ENCODE data around the gene USP49. TPM values are rescaled to one million over a fixed set of nuclear protein-coding genes. Genes with fewer than 3 reads are reported as not detected.
A peak's percentile ranks its signal among the peaks of the same experiment; 100 is the strongest.

The USP49 gene
- total RNA-seq, 2 experiments from 2014 or later: 9.0 to 17.8 TPM

DNA sequence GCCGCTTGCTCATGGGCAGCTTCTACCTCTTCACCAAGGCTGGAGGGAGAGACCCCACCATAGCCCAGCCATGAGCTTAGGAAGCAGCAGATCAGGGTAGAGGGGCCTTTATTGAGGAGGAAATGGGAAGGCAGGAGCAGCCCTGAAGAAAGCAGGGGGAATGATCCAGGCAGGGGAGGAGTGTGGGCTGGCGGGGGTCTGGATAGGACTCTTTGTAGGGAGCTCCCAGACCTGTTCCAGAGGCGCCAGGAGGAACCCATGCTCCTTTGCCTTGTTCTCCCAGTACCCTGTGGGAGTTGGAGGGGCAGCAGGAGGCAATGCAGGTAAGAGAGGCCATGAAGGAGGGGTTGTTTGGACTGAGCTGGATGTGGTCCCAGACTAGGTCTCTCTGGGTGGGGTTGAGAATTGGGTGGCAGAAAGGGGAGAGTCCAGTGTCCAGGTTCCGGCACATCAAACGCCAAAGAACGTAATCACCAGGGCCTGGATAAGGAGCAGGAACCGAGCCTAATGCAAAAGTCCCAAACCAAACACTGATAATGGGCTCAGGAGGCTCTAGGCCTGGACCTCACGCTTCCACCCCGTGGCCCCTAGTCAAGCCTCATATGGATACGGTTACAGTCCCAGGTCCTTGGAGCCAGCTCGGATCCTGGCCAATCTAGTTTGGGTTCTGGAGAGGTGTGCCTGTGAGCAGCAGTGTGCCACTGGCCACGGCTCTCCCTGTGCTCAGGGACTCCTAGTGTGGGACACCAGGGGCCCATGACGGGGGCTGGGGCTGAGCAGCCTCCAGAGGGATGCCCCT lies 135.9 kb downstream of the USP49 start:
- Histone ChIP-seq H2AFZ (ENCODE audit: low read length) (no peak overlapping the region), H3K9me2 (ENCODE audit: insufficient read depth, low read length) (no peaks in the 10 kb centered on the region), H3K4me1 (ENCODE audit: insufficient read depth, low read length, poor library complexity, severe bottlenecking) (peaks cover 11% of the 10 kb centered on the region), H3K27ac (ENCODE audit: low read depth, low read length, poor library complexity, severe bottlenecking) (no peak overlapping the region), H3K4me3 (ENCODE audit: low read depth, low read length, poor library complexity, severe bottlenecking) (no peak overlapping the region), H4K20me1 (ENCODE audit: insufficient read depth, low read length) (no peaks in the 10 kb centered on the region), H3K79me2 (ENCODE audit: insufficient read depth, low read depth, low read length) (no peaks in the 10 kb centered on the region), H3K4me2 (ENCODE audit: low read length) (peak overlapping the region; percentile 33; the same call in 1 of the 2 replicates), H3K36me3 (ENCODE audit: insufficient read depth, low read length) (no peaks in the 10 kb centered on the region), H3K9me3 (ENCODE audit: low read length) (no peaks in the 10 kb centered on the region)
- DNase-seq (ENCODE audit: low spot score): no peak
- TF ChIP-seq EZH2phosphoT487 (IDR thresholded peaks at IDR 0.05; ENCODE audit: borderline replicate concordance, low read depth, low read length): no peak
- TF ChIP-seq, protein P1, sequence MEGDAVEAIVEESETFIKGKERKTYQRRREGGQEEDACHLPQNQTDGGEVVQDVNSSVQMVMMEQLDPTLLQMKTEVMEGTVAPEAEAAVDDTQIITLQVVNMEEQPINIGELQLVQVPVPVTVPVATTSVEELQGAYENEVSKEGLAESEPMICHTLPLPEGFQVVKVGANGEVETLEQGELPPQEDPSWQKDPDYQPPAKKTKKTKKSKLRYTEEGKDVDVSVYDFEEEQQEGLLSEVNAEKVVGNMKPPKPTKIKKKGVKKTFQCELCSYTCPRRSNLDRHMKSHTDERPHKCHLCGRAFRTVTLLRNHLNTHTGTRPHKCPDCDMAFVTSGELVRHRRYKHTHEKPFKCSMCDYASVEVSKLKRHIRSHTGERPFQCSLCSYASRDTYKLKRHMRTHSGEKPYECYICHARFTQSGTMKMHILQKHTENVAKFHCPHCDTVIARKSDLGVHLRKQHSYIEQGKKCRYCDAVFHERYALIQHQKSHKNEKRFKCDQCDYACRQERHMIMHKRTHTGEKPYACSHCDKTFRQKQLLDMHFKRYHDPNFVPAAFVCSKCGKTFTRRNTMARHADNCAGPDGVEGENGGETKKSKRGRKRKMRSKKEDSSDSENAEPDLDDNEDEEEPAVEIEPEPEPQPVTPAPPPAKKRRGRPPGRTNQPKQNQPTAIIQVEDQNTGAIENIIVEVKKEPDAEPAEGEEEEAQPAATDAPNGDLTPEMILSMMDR (conservative IDR thresholded peaks at IDR 0.05; ENCODE audit: low read length): no peak
- no TSS peak for BruUV-seq (replicated peaks)
- ChIA-PET CTCF (ENCODE audit: unreplicated experiment) (no interaction called here), POLR2A (interaction anchor here (0.5 kb wide), 1 partner anchor 24 kb away, joined by 3 read pairs; no protein-coding TSS in a partner anchor)
- intact Hi-C loops (cut with micrococcal nuclease; ENCODE audit: unreplicated experiment): no loop called here

DNA sequence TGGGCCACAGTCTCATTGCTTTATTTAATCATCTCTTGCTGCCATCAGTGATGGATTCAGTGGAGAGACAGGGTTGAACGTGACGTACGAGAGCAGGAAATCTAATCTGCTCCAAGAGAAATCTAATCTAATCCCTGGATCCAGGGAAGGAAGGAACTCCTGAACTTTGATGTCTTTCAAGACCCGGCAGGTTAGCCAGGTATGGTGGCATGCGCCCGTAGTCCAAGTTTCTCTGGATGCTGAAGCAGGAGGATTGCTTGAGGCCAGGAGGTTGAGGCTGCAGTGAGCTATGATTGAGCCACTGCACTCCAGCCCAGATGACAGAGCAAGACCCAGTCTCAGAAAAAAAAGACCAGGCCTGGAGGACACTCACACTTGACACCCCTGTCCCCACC lies 136.5 kb downstream of the USP49 start:
- Histone ChIP-seq H3K36me3 (ENCODE audit: insufficient read depth, low read length) (no peaks in the 10 kb centered on the region), H3K79me2 (ENCODE audit: insufficient read depth, low read depth, low read length) (no peaks in the 10 kb centered on the region), H3K4me2 (ENCODE audit: low read length) (no peak overlapping the region), H3K27ac (ENCODE audit: low read depth, low read length, poor library complexity, severe bottlenecking) (no peak overlapping the region), H4K20me1 (ENCODE audit: insufficient read depth, low read length) (no peaks in the 10 kb centered on the region), H3K4me3 (ENCODE audit: low read depth, low read length, poor library complexity, severe bottlenecking) (no peak overlapping the region), H3K9me2 (ENCODE audit: insufficient read depth, low read length) (no peaks in the 10 kb centered on the region), H2AFZ (ENCODE audit: low read length) (no peak overlapping the region), H3K4me1 (ENCODE audit: insufficient read depth, low read length, poor library complexity, severe bottlenecking) (peaks cover 11% of the 10 kb centered on the region), H3K9me3 (ENCODE audit: low read length) (no peaks in the 10 kb centered on the region)
- no peak for DNase-seq (ENCODE audit: low spot score)
- POLR2A ChIA-PET: no interaction called here
- CTCF ChIA-PET (ENCODE audit: unreplicated experiment): no interaction called here
- intact Hi-C loops (cut with micrococcal nuclease; ENCODE audit: unreplicated experiment): no loop called here
- BruUV-seq (replicated peaks): no TSS peak
- TF ChIP-seq EZH2phosphoT487 (IDR thresholded peaks at IDR 0.05; ENCODE audit: borderline replicate concordance, low read depth, low read length): no peak
- TF ChIP-seq, protein P1 (conservative IDR thresholded peaks at IDR 0.05; ENCODE audit: low read length): no peak

DNA sequence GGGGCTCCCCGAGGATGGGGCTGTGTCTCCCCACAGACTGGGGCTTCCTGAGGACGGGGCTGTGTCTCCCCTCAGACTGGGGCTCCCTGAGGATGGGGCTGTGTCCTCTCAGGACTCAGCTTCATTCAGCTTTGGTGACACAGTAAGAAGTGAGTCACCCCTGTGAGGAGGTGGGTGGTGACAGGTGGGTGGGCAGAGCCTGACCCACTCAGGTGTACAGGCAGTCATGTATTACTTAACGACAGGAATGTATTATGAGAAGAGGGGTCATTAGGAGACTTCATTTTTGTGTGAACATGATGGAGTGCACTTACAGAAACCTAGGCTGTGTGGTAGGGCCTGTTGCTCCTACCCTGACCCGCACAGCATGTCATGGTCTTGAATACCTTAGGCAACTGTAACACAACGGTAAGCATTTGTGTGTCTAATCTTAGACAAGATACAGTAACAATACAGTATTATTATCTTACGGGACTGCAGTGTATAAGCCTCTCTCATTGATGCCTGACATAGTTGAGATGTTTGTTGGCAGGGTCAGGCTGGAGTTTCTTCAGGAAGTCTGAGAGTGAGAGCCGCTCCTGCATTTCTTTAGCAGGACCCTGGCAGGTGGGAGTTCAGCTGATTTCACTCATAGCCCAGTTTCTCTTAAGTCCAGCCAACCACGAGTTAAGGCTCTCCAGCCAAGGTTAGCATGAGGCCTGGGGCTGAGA lies 137.1 kb downstream of the USP49 start:
- Histone ChIP-seq H3K4me2 (ENCODE audit: low read length) (no peak overlapping the region), H3K27ac (ENCODE audit: low read depth, low read length, poor library complexity, severe bottlenecking) (no peak overlapping the region), H3K4me1 (ENCODE audit: insufficient read depth, low read length, poor library complexity, severe bottlenecking) (peaks cover 11% of the 10 kb centered on the region), H3K9me3 (ENCODE audit: low read length) (no peaks in the 10 kb centered on the region), H3K79me2 (ENCODE audit: insufficient read depth, low read depth, low read length) (no peaks in the 10 kb centered on the region), H3K9me2 (ENCODE audit: insufficient read depth, low read length) (no peaks in the 10 kb centered on the region), H4K20me1 (ENCODE audit: insufficient read depth, low read length) (no peaks in the 10 kb centered on the region), H3K36me3 (ENCODE audit: insufficient read depth, low read length) (no peaks in the 10 kb centered on the region), H3K4me3 (ENCODE audit: low read depth, low read length, poor library complexity, severe bottlenecking) (no peak overlapping the region), H2AFZ (ENCODE audit: low read length) (no peak overlapping the region)
- BruUV-seq (replicated peaks): no TSS peak
- ChIA-PET POLR2A (no interaction called here), CTCF (ENCODE audit: unreplicated experiment) (no interaction called here)
- no peak for DNase-seq (ENCODE audit: low spot score)
- intact Hi-C loops (cut with micrococcal nuclease; ENCODE audit: unreplicated experiment): no loop called here
- TF ChIP-seq, protein P1 (conservative IDR thresholded peaks at IDR 0.05; ENCODE audit: low read length): no peak
- TF ChIP-seq EZH2phosphoT487 (IDR thresholded peaks at IDR 0.05; ENCODE audit: borderline replicate concordance, low read depth, low read length): no peak

Measured in OCI-LY7 (cell line).